T follicular helper cell (primary cell): ENCODE results near the gene DCANP1.

ENCODE experiments used
- DNase-seq: peaks from one replicate; pipeline ENCODE4 v3.0.0-alpha.2; 2020; ENCODE audit warnings: low read depth

Gene DCANP1

GRCh38 chr5:135441919-135442318 is 5.2 kb downstream of the DCANP1 start:
- DNase-seq = no peak

- no peak for DNase-seq
Observed at GRCh38 chr5:135441350-135441831, 5.8 kb downstream of the DCANP1 start.

- DNase-seq = no peak
Observed at GRCh38 chr5:135440916-135441315, 6.2 kb downstream of the DCANP1 start.

- DNase-seq = no peak
Observed at GRCh38 chr5:135439231-135440205, 7.6 kb downstream of the DCANP1 start.

GRCh38 chr5:135438636-135439221 is 8.4 kb downstream of the DCANP1 start:
- DNase-seq = no peak

- no peak for DNase-seq
Observed at GRCh38 chr5:135437796-135438560, 9.2 kb downstream of the DCANP1 start.

- no peak for DNase-seq
Observed at GRCh38 chr5:135437422-135437795, 9.7 kb downstream of the DCANP1 start.

- DNase-seq = no peak
Observed at GRCh38 chr5:135436951-135437418, 10.2 kb downstream of the DCANP1 start.

- no peak for DNase-seq
Observed at GRCh38 chr5:135435467-135436330, 11.4 kb downstream of the DCANP1 start.

GRCh38 chr5:135434591-135435466 is 12.3 kb downstream of the DCANP1 start:
- DNase-seq = no peak

GRCh38 chr5:135433681-135434426 is 13.3 kb downstream of the DCANP1 start:
- no peak for DNase-seq

- no peak for DNase-seq
Observed at GRCh38 chr5:135432113-135432512, 15.0 kb downstream of the DCANP1 start.

- no peak for DNase-seq
Observed at GRCh38 chr5:135430135-135430437, 17.1 kb downstream of the DCANP1 start.

- no peak for DNase-seq
Observed at GRCh38 chr5:135429301-135430134, 17.6 kb downstream of the DCANP1 start.

- no peak for DNase-seq
Observed at GRCh38 chr5:135428586-135428985, 18.6 kb downstream of the DCANP1 start.

GRCh38 chr5:135426102-135427082 is 20.8 kb downstream of the DCANP1 start:
- no peak for DNase-seq

- DNase-seq = no peak
Observed at GRCh38 chr5:135425641-135426040, 21.5 kb downstream of the DCANP1 start.

GRCh38 chr5:135423846-135424168 is 23.3 kb downstream of the DCANP1 start:
- DNase-seq = no peak
